B cell (primary cell): ENCODE data around the gene PDZD4. TPM values are rescaled to one million over a fixed set of nuclear protein-coding genes. Genes with fewer than 3 reads are reported as not detected.

Experiments
- ATAC-seq: fragments of 200-7000 bp; cut with Tn5 transposase; one replicate; pipeline ENCODE4 v1.10.0; 2021; ENCODE audit warnings: low read depth, mild to moderate bottlenecking, moderate number of reproducible peaks, moderate library complexity
- CTCF ChIA-PET: fragments of 350-600 bp; sonication (Branson Sonifier 250); formaldehyde crosslinking; loops from one replicate; lab custom pipeline; 2021; ENCODE audit warnings: antibody characterized with exemption, inconsistent platforms; lab: Charles Lee
- POLR2A ChIA-PET: fragments of 350-600 bp; sonication (Branson Sonifier 250); formaldehyde crosslinking; loops from one replicate; lab custom pipeline; 2021; ENCODE audit warnings: antibody characterized with exemption; lab: Charles Lee
- DNase-seq: peaks from one replicate; pipeline ENCODE4 v3.0.0; 2013
- H2AFZ ChIP-seq: 2 replicates; pipeline ENCODE4 v1.6.1; 2012; ENCODE audit warnings: mild to moderate bottlenecking, low read depth, low read length; ENCODE audit not compliant: insufficient read depth, poor library complexity, severe bottlenecking
- H3K27ac ChIP-seq, 2 donors: 1 replicate in 1 of 2; 2 replicates in 1 of 2; pipeline ENCODE4 v1.5.1; 2012 to 2013; ENCODE audit warnings: low read length in 2 of 2, mild to moderate bottlenecking in 2 of 2, moderate library complexity in 1 of 2
- H3K27me3 ChIP-seq, 4 experiments: fragments of 200-600 bp in 1 of 4; sonication (generic) in 1 of 4; replicated peaks in 1 of 4; 1 replicate in 2 of 4; 2 replicates in 2 of 4; pipeline versions ENCODE4 v1.6.1 to v1.7.0; 2013 to 2016; ENCODE audit warnings: low read length in 3 of 4, mild to moderate bottlenecking in 2 of 4, mixed read lengths in 1 of 4, moderate library complexity in 1 of 4; ENCODE audit not compliant: insufficient read depth in 4 of 4, control insufficient read depth in 3 of 4; ENCODE audit errors: control extremely low read depth in 1 of 4
- H3K36me3 ChIP-seq, 2 experiments: replicated peaks in 1 of 2; 1 replicate in 1 of 2; 2 replicates in 1 of 2; pipeline versions ENCODE4 v1.6.1 to v1.7.1; 2013; ENCODE audit warnings: low read length in 1 of 2; ENCODE audit not compliant: insufficient read depth in 2 of 2, control insufficient read depth in 1 of 2; ENCODE audit errors: control extremely low read depth in 1 of 2, extremely low read depth in 1 of 2
- H3K4me1 ChIP-seq, 2 donors: fragments of 200-600 bp in 1 of 2; sonication (generic) in 1 of 2; 1 replicate in 1 of 2; 2 replicates in 1 of 2; pipeline versions ENCODE4 v1.5.1 to v1.6.1; 2013 to 2017; ENCODE audit warnings: low read length in 2 of 2; ENCODE audit not compliant: control insufficient read depth in 2 of 2, insufficient read depth in 2 of 2
- H3K4me2 ChIP-seq: replicated peaks from 2 replicates; pipeline ENCODE3; 2012; ENCODE audit warnings: mild to moderate bottlenecking, low read depth, low read length; ENCODE audit not compliant: poor library complexity, severe bottlenecking
- H3K4me3 ChIP-seq, 5 experiments: fragments of 200-600 bp in 1 of 5; sonication (generic) in 1 of 5; 1 replicate in 3 of 5; 2 replicates in 2 of 5; pipeline versions ENCODE4 v1.5.1 to v1.7.0; 2011 to 2016; ENCODE audit warnings: low read length in 4 of 5, mild to moderate bottlenecking in 4 of 5, low read depth in 2 of 5, control low read depth in 1 of 5, moderate library complexity in 1 of 5; ENCODE audit not compliant: insufficient read depth in 1 of 5; ENCODE audit errors: control extremely low read depth in 1 of 5, extremely low read depth in 1 of 5
- H3K79me2 ChIP-seq: fragments of 200-600 bp; sonication (generic); one replicate; pipeline ENCODE4 v1.6.0; 2016; ENCODE audit warnings: low read length; ENCODE audit not compliant: control insufficient read depth, insufficient read depth
- H3K9ac ChIP-seq: fragments of 200-600 bp; sonication (generic); 2 replicates; pipeline ENCODE4 v1.6.1; 2017; ENCODE audit warnings: mild to moderate bottlenecking, low read length, moderate library complexity
- H3K9me3 ChIP-seq, 3 donors: one replicate each; pipeline versions ENCODE4 v1.6.1 to v1.7.1; 2013; ENCODE audit warnings: low read length in 2 of 3; ENCODE audit not compliant: control insufficient read depth in 2 of 3, insufficient read depth in 1 of 3; ENCODE audit errors: control extremely low read depth in 1 of 3
- H4K20me1 ChIP-seq: 2 replicates; pipeline ENCODE4 v1.6.0; 2012; ENCODE audit warnings: mild to moderate bottlenecking, low read length; ENCODE audit not compliant: insufficient read depth, control insufficient read depth, poor library complexity, severe bottlenecking
- H3K27ac Mint-ChIP-seq: one replicate; pipeline ENCODE4 v1.8.0; 2021; ENCODE audit warnings: mixed read lengths
- H3K27me3 Mint-ChIP-seq: one replicate; pipeline ENCODE4 v1.8.0; 2021; ENCODE audit warnings: mixed read lengths
- H3K4me1 Mint-ChIP-seq: one replicate; pipeline ENCODE4 v1.8.0; 2021; ENCODE audit warnings: mixed read lengths
- H3K4me3 Mint-ChIP-seq: one replicate; pipeline ENCODE4 v1.8.0; 2021; ENCODE audit warnings: mixed read lengths
- H3K9me3 Mint-ChIP-seq: one replicate; pipeline ENCODE4 v1.8.0; 2022; ENCODE audit warnings: mixed read lengths; ENCODE audit not compliant: insufficient read depth
- CTCF ChIP-seq: fragments of 200-600 bp; IDR thresholded peaks from one replicate; pipeline ENCODE4 v1.8.0; 2022; ENCODE audit warnings: antibody characterized with exemption, mild to moderate bottlenecking
- EZH2 ChIP-seq: IDR thresholded peaks from 2 replicates; pipeline ENCODE4 v1.6.1; 2012; ENCODE audit warnings: borderline replicate concordance, low read depth, mild to moderate bottlenecking, moderate library complexity, low read length; ENCODE audit not compliant: insufficient read depth, poor library complexity, severe bottlenecking
- WGBS: methylation state at CpG from one replicate; pipeline ENCODE4 v1.1.5; 2013; ENCODE audit warnings: missing lambda C conversion rate; ENCODE audit not compliant: insufficient coverage; 5-methylcytosine and 5-hydroxymethylcytosine counted together
- intact Hi-C: fragments of 100-400 bp; cut with micrococcal nuclease; formaldehyde crosslinking; loops from one replicate; pipeline ENCODE4 v1.10.0; 2022
- polyA plus RNA-seq: library from polyadenylated mRNA; depleted of rRNA; stranded (reverse); fragments of >200 nt; gene quantifications from 2 replicates; pipeline ENCODE4 v1.2.3, GENCODE V29; 2012
- total RNA-seq, 2 donors: library from RNA; stranded (reverse); fragments of 120-200 nt in 1 of 2; gene quantifications; 1 replicate in 1 of 2; 2 replicates in 1 of 2; pipeline versions ENCODE4 v1.2.3 to v1.2.4, GENCODE V29; 2013 to 2022

Gene PDZD4
- total and polyA plus RNA-seq, 2 donors (not counting 1 experiment from before 2014, with no cell fraction given) = 0.36 TPM; not detected in 1

GRCh38 chrX:153868576-153869472 lies 38.5 kb upstream of the PDZD4 start:
- no peaks in the 10 kb centered on the region for H3K36me3 ChIP-seq
- CTCF ChIA-PET = no interaction called here
- H3K79me2 ChIP-seq = no peaks in the 10 kb centered on the region
- Mint-ChIP-seq H3K27ac (no peak overlapping the region), H3K9me3 (no peaks in the 10 kb centered on the region), H3K4me1 (no peaks in the 10 kb centered on the region), H3K27me3 (no peaks in the 10 kb centered on the region), H3K4me3 (no peak overlapping the region)
- no peaks in the 10 kb centered on the region for H3K4me1 ChIP-seq
- no peaks in the 10 kb centered on the region for H3K27me3 ChIP-seq
- no peak overlapping the region for H3K4me2 ChIP-seq
- H3K9ac ChIP-seq = no peak overlapping the region
- no peaks in the 10 kb centered on the region for H3K9me3 ChIP-seq
- TF ChIP-seq CTCF (no peak), EZH2 (no peak)
- intact Hi-C loops = no loop called here
- no peak overlapping the region for H2AFZ ChIP-seq
- ATAC-seq (no peak), DNase-seq (no peak)
- POLR2A ChIA-PET = no interaction called here
- no peaks in the 10 kb centered on the region for H4K20me1 ChIP-seq
- H3K27ac ChIP-seq = no peak overlapping the region
- WGBS = 90% methylated on average over 17 of the region's 26 CpGs
- H3K4me3 ChIP-seq = no peak overlapping the region

- TF ChIP-seq EZH2 (no peak), CTCF (no peak)
- Histone ChIP-seq H3K4me2 (no peak overlapping the region), H3K4me1 (no peaks in the 10 kb centered on the region), H3K4me3 (no peak overlapping the region), H3K27ac (no peak overlapping the region), H3K36me3 (no peaks in the 10 kb centered on the region), H3K79me2 (no peaks in the 10 kb centered on the region), H3K9me3 (no peaks in the 10 kb centered on the region), H2AFZ (no peak overlapping the region), H3K27me3 (no peaks in the 10 kb centered on the region), H3K9ac (no peak overlapping the region), H4K20me1 (no peaks in the 10 kb centered on the region)
- no peaks in the 10 kb centered on the region for H3K4me1 Mint-ChIP-seq
- no peaks in the 10 kb centered on the region for H3K9me3 Mint-ChIP-seq
- ATAC-seq (no peak), DNase-seq (no peak)
- ChIA-PET POLR2A (no interaction called here), CTCF (no interaction called here)
- intact Hi-C loops = no loop called here
- 97% methylated on average over 5 of the region's 13 CpGs for WGBS
- no peak overlapping the region for H3K4me3 Mint-ChIP-seq
- no peaks in the 10 kb centered on the region for H3K27me3 Mint-ChIP-seq
- no peak overlapping the region for H3K27ac Mint-ChIP-seq
These were observed 37.3 kb upstream of the PDZD4 start for GRCh38 chrX:153867671-153868070.
